Measurements from ENCODE around the gene PCDH9. TPM values are rescaled to one million over a fixed set of nuclear protein-coding genes. Genes with fewer than 3 reads are reported as not detected.
A peak's percentile ranks its signal among the peaks of the same experiment; 100 is the strongest.
"Not testable (repeated sequence)": the region's sequence is repeated elsewhere in the genome, so short reads cannot be mapped to it uniquely, and the experiment has no call there.

Gene PCDH9
- total RNA-seq, 1 donor from 2014 or later, result 0.75 TPM

DNA sequence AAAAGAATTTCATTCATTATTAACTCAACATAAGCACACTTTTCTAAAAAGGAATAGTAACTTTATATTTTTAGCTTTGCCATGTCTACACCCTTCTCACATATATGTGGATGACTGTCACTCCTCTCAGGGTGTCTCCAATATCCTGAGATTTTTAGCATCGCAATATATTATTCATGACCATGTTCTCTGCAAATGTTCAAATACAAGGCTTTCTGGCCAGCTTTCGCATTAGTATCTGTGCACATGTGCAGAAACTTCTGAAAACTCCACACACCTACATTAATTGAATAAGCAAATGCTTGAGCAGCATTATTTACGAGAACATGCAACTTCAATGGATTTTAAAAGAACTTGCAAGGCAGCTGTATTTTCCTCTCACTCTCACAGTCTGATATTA, 334.8 kb downstream of the PCDH9 start:
- no peak for TF ChIP-seq CTCF (IDR thresholded peaks at IDR 0.05; ENCODE audit: insufficient read depth, low read length, poor library complexity, severe bottlenecking)
- no peak for DNase-seq (ENCODE audit: low read depth)
- H3K4me3 ChIP-seq (ENCODE audit: low read depth, low read length), result no peak overlapping the region
- H3K36me3 ChIP-seq (ENCODE audit: control insufficient read depth, insufficient read depth, low read length), result no peaks in the 10 kb centered on the region
- H3K27me3 ChIP-seq (ENCODE audit: control insufficient read depth, insufficient read depth, low read length), result no peaks in the 10 kb centered on the region

GRCh38 chr13:66888698-66889097, 341.4 kb downstream of the PCDH9 start:
- TF ChIP-seq CTCF (IDR thresholded peaks at IDR 0.05; ENCODE audit: insufficient read depth, low read length, poor library complexity, severe bottlenecking), result no peak
- DNase-seq (ENCODE audit: low read depth), result no peak

GRCh38 chr13:66887088-66887487, 343.0 kb downstream of the PCDH9 start:
- Histone ChIP-seq H3K27me3 (ENCODE audit: control insufficient read depth, insufficient read depth, low read length) (no peaks in the 10 kb centered on the region), H3K36me3 (ENCODE audit: control insufficient read depth, insufficient read depth, low read length) (no peaks in the 10 kb centered on the region), H3K4me3 (ENCODE audit: low read depth, low read length) (no peak overlapping the region)
- no peak for TF ChIP-seq CTCF (IDR thresholded peaks at IDR 0.05; ENCODE audit: insufficient read depth, low read length, poor library complexity, severe bottlenecking)
- peak; percentile 23 for DNase-seq (ENCODE audit: low read depth)

More at GRCh38 chr13:66888698-66889097, 341.4 kb downstream of the PCDH9 start:
- Histone ChIP-seq H3K27me3 (ENCODE audit: control insufficient read depth, insufficient read depth, low read length) (no peaks in the 10 kb centered on the region), H3K4me3 (ENCODE audit: low read depth, low read length) (no peak overlapping the region), H3K36me3 (ENCODE audit: control insufficient read depth, insufficient read depth, low read length) (no peaks in the 10 kb centered on the region)

DNA sequence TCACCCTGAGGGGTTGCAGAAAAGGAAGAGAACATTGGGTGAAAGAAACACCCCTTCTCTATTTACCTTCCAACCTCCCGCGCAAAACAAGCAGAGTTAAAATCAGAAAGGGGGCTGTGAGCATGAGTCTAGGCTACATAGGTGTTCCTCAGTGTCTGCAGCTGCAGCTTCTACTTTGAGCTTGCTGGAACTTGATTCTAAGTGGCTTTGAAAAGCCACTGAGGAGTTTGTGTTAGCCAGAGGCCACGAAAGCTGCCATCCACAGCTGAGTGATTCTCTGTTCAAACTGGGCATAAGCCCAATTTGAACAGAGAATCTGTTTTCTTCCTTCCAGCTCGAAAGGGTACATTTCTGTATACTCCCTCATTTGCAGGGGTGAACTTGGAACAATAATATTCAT, 343.9 kb downstream of the PCDH9 start:
- Histone ChIP-seq H3K4me3 (ENCODE audit: low read depth, low read length) (no peak overlapping the region), H3K27me3 (ENCODE audit: control insufficient read depth, insufficient read depth, low read length) (no peaks in the 10 kb centered on the region), H3K36me3 (ENCODE audit: control insufficient read depth, insufficient read depth, low read length) (no peaks in the 10 kb centered on the region)
- no peak for TF ChIP-seq CTCF (IDR thresholded peaks at IDR 0.05; ENCODE audit: insufficient read depth, low read length, poor library complexity, severe bottlenecking)
- no peak for DNase-seq (ENCODE audit: low read depth)

- not testable (repeated sequence) for H3K27me3 ChIP-seq (ENCODE audit: control insufficient read depth, insufficient read depth, low read length); H3K4me3 ChIP-seq (ENCODE audit: low read depth, low read length); H3K36me3 ChIP-seq (ENCODE audit: control insufficient read depth, insufficient read depth, low read length); DNase-seq (ENCODE audit: low read depth)
Observed at GRCh38 chr13:66881170-66881569, 349.0 kb downstream of the PCDH9 start.

- Histone ChIP-seq H3K4me3 (ENCODE audit: low read depth, low read length) (no peak overlapping the region), H3K27me3 (ENCODE audit: control insufficient read depth, insufficient read depth, low read length) (no peaks in the 10 kb centered on the region), H3K36me3 (ENCODE audit: control insufficient read depth, insufficient read depth, low read length) (no peaks in the 10 kb centered on the region)
- DNase-seq (ENCODE audit: low read depth), result no peak
- TF ChIP-seq CTCF (IDR thresholded peaks at IDR 0.05; ENCODE audit: insufficient read depth, low read length, poor library complexity, severe bottlenecking), result no peak
Observed at GRCh38 chr13:66879988-66880387, 350.1 kb downstream of the PCDH9 start.

Measured in kidney epithelial cell (primary cell).